GM19463 (cell line): ENCODE results near the gene SOAT2.
"Not testable (repeated sequence)": the region's sequence is repeated elsewhere in the genome, so short reads cannot be mapped to it uniquely, and the experiment has no call there.

Experiments
- ATAC-seq: cut with Tn5 transposase; IDR thresholded peaks from one replicate; pipeline ENCODE4 v1.9.1; 2021; ENCODE audit warnings: mild to moderate bottlenecking, moderate library complexity; ENCODE audit not compliant: unreplicated experiment

Gene SOAT2

DNA sequence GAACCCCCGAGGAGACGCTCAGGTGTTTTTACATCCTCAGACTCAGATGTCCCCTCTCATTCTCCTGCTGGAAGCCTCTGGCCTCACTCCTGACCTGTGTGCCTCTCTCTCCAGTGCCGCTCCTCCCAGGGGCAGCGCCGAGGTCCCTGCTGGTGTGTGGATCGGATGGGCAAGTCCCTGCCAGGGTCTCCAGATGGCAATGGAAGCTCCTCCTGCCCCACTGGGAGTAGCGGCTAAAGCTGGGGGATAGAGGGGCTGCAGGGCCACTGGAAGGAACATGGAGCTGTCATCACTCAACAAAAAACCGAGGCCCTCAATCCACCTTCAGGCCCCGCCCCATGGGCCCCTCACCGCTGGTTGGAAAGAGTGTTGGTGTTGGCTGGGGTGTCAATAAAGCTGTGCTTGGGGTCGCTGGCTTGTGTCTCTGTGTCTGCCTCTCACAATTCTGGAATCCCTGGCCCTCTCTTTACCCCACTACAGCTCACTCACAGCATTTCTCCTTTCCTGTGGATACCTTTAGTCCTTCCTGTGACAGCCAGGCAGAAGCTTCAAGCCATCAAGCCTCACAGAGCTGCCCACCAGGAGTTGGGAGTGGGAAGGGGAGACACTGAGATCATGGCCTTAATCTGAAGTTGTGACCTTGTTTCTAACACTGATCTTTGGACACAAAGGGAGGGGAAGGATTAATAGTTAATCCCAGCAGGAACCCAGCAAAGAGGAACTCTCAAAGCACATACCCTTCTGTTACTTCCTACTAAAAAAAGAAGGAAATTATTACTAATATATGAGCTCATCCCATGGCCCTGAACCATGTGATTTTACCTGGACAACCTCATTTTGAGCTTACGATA is 1.1 kb upstream of the SOAT2 start:
- no peak for ATAC-seq

DNA sequence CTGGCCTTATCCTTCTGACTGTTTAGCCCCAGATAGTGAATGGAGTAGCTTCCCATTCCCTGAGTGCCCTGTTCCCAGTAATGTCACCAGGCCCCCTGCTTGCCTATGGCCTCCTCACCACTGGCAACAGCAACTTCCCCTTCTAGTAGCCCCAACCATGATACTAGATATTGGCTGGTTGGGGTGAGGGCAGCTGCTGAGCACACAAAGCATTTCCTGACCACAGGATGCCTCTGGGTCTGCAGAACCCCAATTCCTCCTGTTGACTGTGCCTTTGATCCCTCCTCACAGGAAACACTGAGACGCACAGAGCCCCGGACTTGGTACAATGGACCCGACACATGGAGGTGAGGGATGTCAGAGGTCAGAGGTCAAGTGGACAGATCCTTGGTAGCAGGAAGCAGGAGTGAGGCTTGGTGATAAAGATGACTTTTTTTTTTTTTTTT is 597 bp downstream of the SOAT2 start:
- no peak for ATAC-seq

DNA sequence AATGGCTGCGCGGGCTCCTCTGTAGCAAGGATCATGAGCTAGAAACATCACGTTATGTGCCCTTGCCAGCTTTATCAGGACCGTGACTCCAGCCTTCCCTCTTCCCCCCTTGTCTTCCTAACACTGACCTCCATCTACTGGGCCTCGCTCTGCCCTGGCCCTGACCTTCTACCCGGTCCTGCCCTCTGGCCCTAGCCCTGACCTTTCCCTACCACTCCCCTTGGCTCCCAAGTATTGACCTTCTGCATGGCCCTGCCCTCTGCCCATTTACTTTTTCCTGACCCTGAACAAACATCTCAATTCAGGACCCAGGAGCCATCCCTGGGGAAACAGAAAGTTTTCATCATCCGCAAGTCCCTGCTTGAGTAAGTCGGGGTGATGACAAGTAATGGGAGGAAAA is 2.0 kb downstream of the SOAT2 start:
- ATAC-seq, result no peak

DNA sequence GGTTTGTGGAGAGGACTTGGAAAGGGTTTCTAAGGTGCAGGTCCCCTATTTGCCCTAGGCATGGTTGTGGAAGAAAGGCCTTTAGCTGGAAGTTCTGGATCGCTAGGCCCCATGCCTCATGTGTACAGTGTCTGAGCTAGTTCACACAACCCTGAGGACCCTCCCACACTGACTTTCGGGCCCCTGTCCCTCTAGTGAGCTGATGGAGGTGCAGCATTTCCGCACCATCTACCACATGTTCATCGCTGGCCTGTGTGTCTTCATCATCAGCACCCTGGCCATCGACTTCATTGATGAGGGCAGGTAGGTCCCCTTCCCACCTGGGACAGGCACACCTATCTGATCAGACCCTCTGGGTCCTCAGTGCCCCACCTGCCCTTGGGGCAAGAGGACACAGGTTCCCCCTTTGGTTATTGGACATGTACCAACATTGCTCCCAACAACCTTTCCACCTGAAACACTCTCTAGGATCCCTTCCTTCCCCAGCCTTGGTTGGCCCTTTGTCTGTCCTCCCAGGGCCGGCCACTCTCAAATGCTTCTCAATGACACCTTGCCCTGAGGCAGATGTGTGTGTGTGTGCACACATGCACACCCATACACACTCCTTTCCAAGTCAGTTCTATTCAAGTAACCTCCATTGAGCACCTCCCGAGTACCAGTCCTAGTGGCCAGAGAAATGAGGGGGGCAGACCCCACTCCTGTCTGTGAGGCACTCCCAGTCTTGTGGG is 2.6 kb downstream of the SOAT2 start:
- no peak for ATAC-seq

DNA sequence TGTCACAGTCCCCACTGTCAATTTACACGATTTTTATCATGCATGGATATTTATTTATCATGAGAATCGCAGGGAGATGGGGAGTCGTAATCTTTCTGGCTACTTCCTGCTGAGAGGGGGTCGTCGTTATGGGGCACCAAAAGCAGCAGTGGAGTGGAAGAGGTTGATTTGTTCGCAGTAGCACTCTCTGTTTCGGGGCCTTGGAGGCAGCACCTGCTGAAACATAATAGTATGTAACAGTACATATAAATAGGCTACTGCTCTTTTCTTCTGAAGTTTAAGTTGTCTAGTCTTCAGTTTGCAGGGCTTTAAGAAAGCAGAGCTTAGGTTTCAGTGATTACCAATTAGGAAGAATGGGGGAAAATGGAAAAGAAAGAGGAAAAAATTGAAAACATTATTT is 3.8 kb downstream of the SOAT2 start:
- no peak for ATAC-seq

- ATAC-seq, result not testable (repeated sequence)
Observed at GRCh38 chr12:53112431-53112830, 9.1 kb downstream of the SOAT2 start.

- no peak for ATAC-seq
Observed at GRCh38 chr12:53113136-53113705, 9.9 kb downstream of the SOAT2 start.

DNA sequence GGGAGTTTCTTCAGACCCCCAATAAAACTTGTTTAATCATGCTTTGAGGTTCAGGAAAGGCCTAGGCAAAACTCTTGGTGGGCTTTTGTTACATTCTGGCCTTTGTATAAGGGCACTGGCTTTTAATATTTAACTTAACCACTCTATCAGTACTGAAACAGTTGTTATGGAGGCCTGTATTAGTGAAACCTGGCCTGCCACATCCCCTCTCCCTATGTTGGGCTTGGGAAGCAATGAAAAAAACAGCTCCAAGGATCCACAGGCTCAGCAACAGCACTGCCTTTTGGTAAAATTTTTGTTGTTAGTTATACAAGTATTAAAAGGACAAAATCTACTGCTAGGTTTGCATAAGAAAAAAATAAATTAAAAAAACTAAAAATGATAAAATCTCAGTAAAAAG is 10.7 kb downstream of the SOAT2 start:
- no peak for ATAC-seq

- no peak for ATAC-seq
Observed at GRCh38 chr12:53115112-53115890, 12.0 kb downstream of the SOAT2 start.

DNA sequence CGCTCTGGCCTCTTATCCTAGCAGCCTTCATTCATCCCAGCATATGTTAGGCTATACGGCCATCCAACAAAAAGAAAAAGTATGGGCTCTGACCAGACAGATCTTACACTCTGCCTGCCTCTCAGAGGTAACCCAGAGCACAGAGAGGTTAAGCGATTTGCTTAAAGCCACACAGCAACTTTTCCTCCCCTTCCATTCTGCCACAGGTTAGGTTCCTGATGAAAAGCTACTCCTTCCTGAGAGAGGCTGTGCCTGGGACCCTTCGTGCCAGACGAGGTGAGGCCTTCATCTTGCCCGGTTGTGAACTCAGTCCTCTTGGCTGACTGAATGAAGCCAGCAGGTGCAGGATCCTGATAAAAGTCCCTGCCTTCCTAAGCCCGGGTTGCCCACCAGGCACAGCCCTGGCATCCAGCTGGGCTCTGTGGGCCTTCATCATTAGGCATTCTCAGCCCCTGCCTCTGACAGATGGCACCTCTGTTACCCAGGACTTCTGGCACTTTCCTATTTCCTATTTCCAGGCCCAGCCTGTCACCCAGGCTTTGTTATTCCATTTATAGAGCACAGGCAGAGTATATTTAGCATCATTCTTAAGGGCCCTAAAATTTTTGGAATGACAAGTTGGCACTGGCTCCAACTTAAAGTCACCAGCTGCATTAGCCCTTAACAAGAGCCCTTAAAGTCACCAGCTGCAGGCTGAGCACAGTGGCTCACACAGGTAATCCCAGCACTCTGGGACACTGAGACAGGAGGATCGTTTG is 12.8 kb downstream of the SOAT2 start:
- ATAC-seq, result no peak

DNA sequence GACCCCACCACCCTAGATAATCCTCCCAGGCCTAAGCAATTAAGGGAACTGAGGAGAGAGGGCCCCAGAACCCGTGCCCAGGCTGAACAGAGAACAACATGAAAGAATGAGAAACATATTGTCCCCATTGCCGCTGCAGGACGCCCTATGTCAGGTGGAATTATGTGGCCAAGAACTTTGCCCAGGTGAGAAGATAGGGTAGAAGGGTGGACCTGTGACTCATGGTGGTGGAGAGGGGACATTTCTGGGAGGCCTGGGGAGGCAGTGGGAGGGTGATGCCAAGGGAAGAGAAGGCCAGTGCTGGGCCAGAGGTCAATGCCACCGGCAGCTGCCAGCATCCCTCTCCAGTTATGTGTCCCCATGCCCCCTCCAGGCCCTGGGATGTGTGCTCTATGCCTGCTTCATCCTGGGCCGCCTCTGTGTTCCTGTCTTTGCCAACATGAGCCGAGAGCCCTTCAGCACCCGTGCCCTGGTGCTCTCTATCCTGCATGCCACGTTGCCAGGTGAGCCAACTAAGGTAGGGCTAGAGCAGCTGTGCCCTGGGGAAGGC is 15.5 kb downstream of the SOAT2 start:
- no peak for ATAC-seq

DNA sequence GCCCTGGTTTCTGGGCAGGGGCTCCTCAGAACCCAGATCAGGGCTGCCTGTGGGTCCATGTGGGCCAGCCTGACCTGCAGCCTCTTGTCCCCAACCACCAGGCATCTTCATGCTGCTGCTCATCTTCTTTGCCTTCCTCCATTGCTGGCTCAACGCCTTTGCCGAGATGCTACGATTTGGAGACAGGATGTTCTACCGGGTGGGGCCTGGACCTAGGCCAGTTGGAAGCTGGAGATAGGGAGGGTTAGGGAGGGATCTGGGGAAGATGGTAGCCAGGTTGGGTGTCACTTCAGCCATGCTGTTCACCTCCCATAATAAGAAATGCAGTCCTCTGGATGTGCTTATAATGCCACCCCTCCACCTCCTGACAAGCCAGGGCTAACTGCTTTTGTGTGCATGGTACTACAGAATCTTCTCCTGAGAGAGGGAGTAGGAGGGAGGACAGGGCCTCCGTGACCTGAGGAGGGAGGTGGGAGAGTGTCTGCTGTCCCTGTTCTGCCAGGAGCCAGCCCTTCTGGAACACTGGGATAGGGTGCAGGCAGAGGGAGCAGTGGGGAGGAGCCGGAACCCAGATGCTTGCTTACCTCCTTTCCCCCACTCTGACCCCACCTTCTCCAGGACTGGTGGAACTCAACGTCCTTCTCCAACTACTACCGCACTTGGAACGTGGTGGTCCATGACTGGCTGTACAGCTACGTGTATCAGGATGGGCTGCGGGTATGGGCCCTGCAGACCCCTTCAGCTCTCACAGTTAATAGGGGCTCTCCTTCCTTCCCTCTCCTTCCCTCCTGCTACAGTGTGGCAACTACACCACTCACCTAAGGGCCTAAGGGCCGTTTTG is 17.6 kb downstream of the SOAT2 start:
- no peak for ATAC-seq

- ATAC-seq, result no peak
Observed at GRCh38 chr12:53122961-53123468, 19.7 kb downstream of the SOAT2 start.

DNA sequence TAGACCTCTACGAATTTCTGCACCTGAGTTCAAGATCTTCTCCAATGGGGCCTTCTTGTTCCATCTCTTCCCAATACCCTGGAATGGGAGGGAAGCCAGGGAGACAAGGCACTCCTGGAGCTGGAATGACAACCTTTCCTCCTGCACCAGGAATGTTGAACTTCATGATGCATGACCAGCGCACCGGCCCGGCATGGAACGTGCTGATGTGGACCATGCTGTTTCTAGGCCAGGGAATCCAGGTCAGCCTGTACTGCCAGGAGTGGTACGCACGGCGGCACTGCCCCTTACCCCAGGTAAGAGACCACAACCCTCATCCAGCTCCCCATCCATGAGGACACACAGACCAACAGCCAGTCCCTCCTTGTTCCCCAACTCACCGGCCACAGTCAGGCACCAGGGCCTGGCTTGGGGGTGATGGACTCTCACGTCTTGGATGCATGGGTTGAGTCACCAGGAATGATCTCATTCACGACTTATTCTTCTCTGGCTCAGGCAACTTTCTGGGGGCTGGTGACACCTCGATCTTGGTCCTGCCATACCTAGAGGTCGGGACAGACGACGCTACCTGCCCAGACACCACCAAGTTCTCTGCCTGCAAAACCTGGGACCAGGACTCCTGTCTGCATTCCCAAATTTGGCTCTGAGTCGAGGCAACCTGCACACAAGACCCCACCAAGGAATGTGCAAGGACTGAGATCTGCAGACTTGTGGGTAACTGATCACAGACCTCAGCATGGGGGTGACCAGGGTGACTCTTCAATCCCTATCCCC is 20.5 kb downstream of the SOAT2 start:
- no peak for ATAC-seq

DNA sequence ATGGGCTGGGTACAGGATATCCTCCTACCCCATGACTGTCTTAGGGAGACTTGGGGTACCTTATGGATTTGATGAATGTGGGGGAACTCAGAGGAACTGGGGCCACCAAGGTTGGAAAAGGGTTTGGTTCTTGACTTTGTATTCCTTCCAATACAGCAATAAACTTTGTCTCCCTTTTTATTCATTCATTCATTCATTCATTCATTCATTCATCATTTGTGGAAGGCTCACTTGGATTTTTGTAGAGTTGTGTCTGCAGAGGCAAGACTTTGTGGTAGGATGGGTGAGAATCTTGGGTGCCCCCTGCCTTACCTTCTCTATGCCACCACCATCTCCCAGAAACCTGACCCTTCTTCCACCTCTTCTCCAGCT is 21.1 kb downstream of the SOAT2 start:
- ATAC-seq, result no peak

- ATAC-seq, result no peak
Observed at GRCh38 chr12:53127169-53127568, 23.9 kb downstream of the SOAT2 start.

GRCh38 chr12:53128780-53129569 is 25.7 kb downstream of the SOAT2 start:
- no peak for ATAC-seq

- no peak for ATAC-seq
Observed at GRCh38 chr12:53131844-53132243, 28.6 kb downstream of the SOAT2 start.
